Measurements from ENCODE around the gene AMELY. TPM values are rescaled to one million over a fixed set of nuclear protein-coding genes. Genes with fewer than 3 reads are reported as not detected.
"Not testable (repeated sequence)": the region's sequence is repeated elsewhere in the genome, so short reads cannot be mapped to it uniquely, and the experiment has no call there.

The AMELY gene
- total RNA-seq, 1 experiment from 2014 or later: not detected

GRCh38 chrY:6909118-6909521 lies 2.4 kb downstream of the AMELY start:
- CTCF ChIA-PET: no interaction called here
- H3K4me1 Mint-ChIP-seq (ENCODE audit: low read depth, unreplicated experiment): no peaks in the 10 kb centered on the region
- TF ChIP-seq, protein P1, sequence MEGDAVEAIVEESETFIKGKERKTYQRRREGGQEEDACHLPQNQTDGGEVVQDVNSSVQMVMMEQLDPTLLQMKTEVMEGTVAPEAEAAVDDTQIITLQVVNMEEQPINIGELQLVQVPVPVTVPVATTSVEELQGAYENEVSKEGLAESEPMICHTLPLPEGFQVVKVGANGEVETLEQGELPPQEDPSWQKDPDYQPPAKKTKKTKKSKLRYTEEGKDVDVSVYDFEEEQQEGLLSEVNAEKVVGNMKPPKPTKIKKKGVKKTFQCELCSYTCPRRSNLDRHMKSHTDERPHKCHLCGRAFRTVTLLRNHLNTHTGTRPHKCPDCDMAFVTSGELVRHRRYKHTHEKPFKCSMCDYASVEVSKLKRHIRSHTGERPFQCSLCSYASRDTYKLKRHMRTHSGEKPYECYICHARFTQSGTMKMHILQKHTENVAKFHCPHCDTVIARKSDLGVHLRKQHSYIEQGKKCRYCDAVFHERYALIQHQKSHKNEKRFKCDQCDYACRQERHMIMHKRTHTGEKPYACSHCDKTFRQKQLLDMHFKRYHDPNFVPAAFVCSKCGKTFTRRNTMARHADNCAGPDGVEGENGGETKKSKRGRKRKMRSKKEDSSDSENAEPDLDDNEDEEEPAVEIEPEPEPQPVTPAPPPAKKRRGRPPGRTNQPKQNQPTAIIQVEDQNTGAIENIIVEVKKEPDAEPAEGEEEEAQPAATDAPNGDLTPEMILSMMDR (IDR thresholded peaks at IDR 0.05; ENCODE audit: insufficient read depth in 1 of 2, low read depth in 1 of 2, low read length in 1 of 2, severe bottlenecking in 1 of 2, unreplicated experiment in 1 of 2): no peak
- H3K27ac Mint-ChIP-seq (ENCODE audit: unreplicated experiment): no peak overlapping the region
- DNase-seq: no peak
- POLR2A ChIA-PET: no interaction called here
- Histone ChIP-seq H3K9me3 (no peaks in the 10 kb centered on the region), H3K4me1 (no peaks in the 10 kb centered on the region), H3K36me3 (ENCODE audit: control insufficient read depth, insufficient read depth, low read length) (no peaks in the 10 kb centered on the region), H3K27me3 (replicated peaks; ENCODE audit: control insufficient read depth, insufficient read depth, low read length) (no peaks in the 10 kb centered on the region), H3K4me3 (ENCODE audit: low read depth, low read length) (no peak overlapping the region)
- no peaks in the 10 kb centered on the region for H3K36me3 Mint-ChIP-seq (ENCODE audit: insufficient read depth, unreplicated experiment)
- H3K4me3 Mint-ChIP-seq (ENCODE audit: unreplicated experiment): no peak overlapping the region
- no TSS peak for BruUV-seq (replicated peaks)
- no peaks in the 10 kb centered on the region for H3K9me3 Mint-ChIP-seq (ENCODE audit: unreplicated experiment)
- intact Hi-C loops (cut with micrococcal nuclease; ENCODE audit: unreplicated experiment): no loop called here
- H3K27me3 Mint-ChIP-seq (ENCODE audit: insufficient read depth, unreplicated experiment): no peaks in the 10 kb centered on the region

DNA sequence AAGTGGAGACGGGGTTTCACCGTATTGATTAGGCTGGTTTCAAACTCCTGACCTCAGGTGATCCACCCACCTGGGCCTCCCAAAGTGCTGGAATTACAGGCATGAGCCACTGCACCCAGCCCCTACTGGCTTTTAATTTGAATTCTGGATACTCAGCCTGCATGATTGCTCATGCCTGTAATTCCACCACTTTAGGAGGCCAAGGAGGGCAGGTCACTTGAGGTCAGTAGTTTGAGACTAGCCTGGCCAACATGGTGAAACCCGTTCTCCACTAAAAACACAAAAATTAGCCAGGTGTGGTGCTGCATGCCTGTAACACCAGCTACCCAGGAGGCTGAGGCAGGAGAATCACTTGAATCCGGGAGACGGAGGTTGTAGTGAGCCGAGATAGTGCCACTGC lies 3.5 kb downstream of the AMELY start:
- H3K27me3 Mint-ChIP-seq (ENCODE audit: insufficient read depth, unreplicated experiment); H3K27ac Mint-ChIP-seq (ENCODE audit: unreplicated experiment); H3K9me3 ChIP-seq; H3K36me3 ChIP-seq (ENCODE audit: control insufficient read depth, insufficient read depth, low read length); H3K4me3 Mint-ChIP-seq (ENCODE audit: unreplicated experiment); POLR2A ChIA-PET; DNase-seq; H3K4me1 ChIP-seq; H3K4me3 ChIP-seq (ENCODE audit: low read depth, low read length); H3K27me3 ChIP-seq (replicated peaks; ENCODE audit: control insufficient read depth, insufficient read depth, low read length); BruUV-seq (replicated peaks); H3K4me1 Mint-ChIP-seq (ENCODE audit: low read depth, unreplicated experiment); H3K36me3 Mint-ChIP-seq (ENCODE audit: insufficient read depth, unreplicated experiment); intact Hi-C loops (cut with micrococcal nuclease; ENCODE audit: unreplicated experiment); H3K9me3 Mint-ChIP-seq (ENCODE audit: unreplicated experiment); CTCF ChIA-PET: not testable (repeated sequence)

GRCh38 chrY:6907591-6907990 lies 4.0 kb downstream of the AMELY start:
- Mint-ChIP-seq H3K4me1 (ENCODE audit: low read depth, unreplicated experiment) (no peaks in the 10 kb centered on the region), H3K36me3 (ENCODE audit: insufficient read depth, unreplicated experiment) (no peaks in the 10 kb centered on the region), H3K4me3 (ENCODE audit: unreplicated experiment) (no peak overlapping the region), H3K27ac (ENCODE audit: unreplicated experiment) (no peak overlapping the region), H3K27me3 (ENCODE audit: insufficient read depth, unreplicated experiment) (no peaks in the 10 kb centered on the region), H3K9me3 (ENCODE audit: unreplicated experiment) (no peaks in the 10 kb centered on the region)
- no peaks in the 10 kb centered on the region for H3K27me3 ChIP-seq (replicated peaks; ENCODE audit: control insufficient read depth, insufficient read depth, low read length)
- ChIA-PET POLR2A (no interaction called here), CTCF (no interaction called here)
- H3K4me1 ChIP-seq: no peaks in the 10 kb centered on the region
- intact Hi-C loops (cut with micrococcal nuclease; ENCODE audit: unreplicated experiment): no loop called here
- H3K36me3 ChIP-seq (ENCODE audit: control insufficient read depth, insufficient read depth, low read length): no peaks in the 10 kb centered on the region
- no peaks in the 10 kb centered on the region for H3K9me3 ChIP-seq
- H3K4me3 ChIP-seq (ENCODE audit: low read depth, low read length): no peak overlapping the region
- no TSS peak for BruUV-seq (replicated peaks)
- TF ChIP-seq, protein P1 (IDR thresholded peaks at IDR 0.05; ENCODE audit: insufficient read depth in 1 of 2, low read depth in 1 of 2, low read length in 1 of 2, severe bottlenecking in 1 of 2, unreplicated experiment in 1 of 2): no peak
- no peak for DNase-seq

DNA sequence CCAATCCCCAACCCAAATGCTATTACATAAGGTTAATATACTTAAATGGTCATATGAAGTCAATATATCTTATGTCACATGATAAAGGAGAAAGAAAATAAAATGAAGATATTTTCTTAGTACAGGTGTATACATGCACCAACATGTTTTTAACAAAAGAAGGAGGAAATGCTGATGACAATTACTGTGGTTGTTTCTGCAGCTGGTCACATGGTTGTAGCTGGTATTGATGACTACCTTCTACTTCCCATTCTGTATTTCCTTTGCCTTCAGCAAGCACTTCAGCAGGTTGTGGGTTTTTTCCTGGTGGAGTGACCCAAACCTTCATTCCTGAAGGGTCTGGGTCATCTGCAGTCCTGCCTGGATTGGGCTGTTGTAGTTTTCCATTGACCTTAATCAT lies 9.4 kb downstream of the AMELY start:
- H3K4me3 ChIP-seq (ENCODE audit: low read depth, low read length); POLR2A ChIA-PET; H3K36me3 ChIP-seq (ENCODE audit: control insufficient read depth, insufficient read depth, low read length); H3K4me3 Mint-ChIP-seq (ENCODE audit: unreplicated experiment); intact Hi-C loops (cut with micrococcal nuclease; ENCODE audit: unreplicated experiment); H3K9me3 Mint-ChIP-seq (ENCODE audit: unreplicated experiment); H3K4me1 ChIP-seq; DNase-seq; H3K27ac Mint-ChIP-seq (ENCODE audit: unreplicated experiment); H3K27me3 ChIP-seq (replicated peaks; ENCODE audit: control insufficient read depth, insufficient read depth, low read length); H3K27me3 Mint-ChIP-seq (ENCODE audit: insufficient read depth, unreplicated experiment); H3K9me3 ChIP-seq; H3K36me3 Mint-ChIP-seq (ENCODE audit: insufficient read depth, unreplicated experiment); BruUV-seq (replicated peaks); H3K4me1 Mint-ChIP-seq (ENCODE audit: low read depth, unreplicated experiment); CTCF ChIA-PET: not testable (repeated sequence)

Measured in Caco-2 (cell line).